WTC11 (cell line): Measurements from ENCODE around the gene HSH2D. TPM values are rescaled to one million over a fixed set of nuclear protein-coding genes. Genes with fewer than 3 reads are reported as not detected.

Source experiments
- ATAC-seq: fragments of 200-7000 bp; cut with Tn5 transposase; 2 replicates; pipeline ENCODE4 v1.10.0; 2021; ENCODE audit warnings: mild to moderate bottlenecking, moderate library complexity
- CTCF ChIA-PET: fragments of 300-600 bp; sonication (Branson Sonifier 250); formaldehyde crosslinking; loops from one replicate; lab custom pipeline; 2021; ENCODE audit warnings: antibody characterized with exemption; lab: Charles Lee
- POLR2A ChIA-PET: fragments of 350-600 bp; sonication (Branson Sonifier 250); formaldehyde crosslinking; loops from one replicate; lab custom pipeline; 2021; ENCODE audit warnings: antibody characterized with exemption; lab: Charles Lee
- DNase-seq: peaks from one replicate; pipeline ENCODE4 v3.0.0; 2021; ENCODE audit warnings: low spot score
- H3K27ac Mint-ChIP-seq: 2 replicates; pipeline ENCODE4 v1.8.0; 2021; ENCODE audit warnings: mixed read lengths
- H3K27me3 Mint-ChIP-seq: 2 replicates; pipeline ENCODE4 v1.8.0; 2021; ENCODE audit warnings: low read depth, mild to moderate bottlenecking, moderate library complexity, mixed read lengths
- H3K36me3 Mint-ChIP-seq: 2 replicates; pipeline ENCODE4 v1.8.0; 2021; ENCODE audit warnings: mixed read lengths
- H3K4me1 Mint-ChIP-seq: 2 replicates; pipeline ENCODE4 v1.8.0; 2022; ENCODE audit warnings: mixed read lengths
- H3K4me3 Mint-ChIP-seq: 2 replicates; pipeline ENCODE4 v1.8.0; 2021; ENCODE audit warnings: mild to moderate bottlenecking, moderate library complexity, mixed read lengths
- H3K9me3 Mint-ChIP-seq: 2 replicates; pipeline ENCODE4 v1.8.0; 2021; ENCODE audit warnings: mixed read lengths
- ESRRA ChIP-seq: sonication (generic); formaldehyde crosslinking; IDR thresholded peaks from 2 replicates; pipeline ENCODE4 v1.8.1; 2022; ENCODE audit warnings: mild to moderate bottlenecking, missing genetic modification reagents, borderline replicate concordance
- FOXK1 ChIP-seq: sonication (generic); formaldehyde crosslinking; IDR thresholded peaks from 2 replicates; pipeline ENCODE4 v1.8.0; 2022; ENCODE audit warnings: mild to moderate bottlenecking, moderate library complexity, missing genetic modification reagents
- NFYB ChIP-seq: sonication (generic); formaldehyde crosslinking; conservative IDR thresholded peaks from 2 replicates; pipeline ENCODE4 v1.8.0; 2022; ENCODE audit warnings: low read depth, missing genetic modification reagents
- SMAD4 ChIP-seq: sonication (generic); formaldehyde crosslinking; IDR thresholded peaks from 2 replicates; pipeline ENCODE4 v1.8.0; 2022; ENCODE audit warnings: mild to moderate bottlenecking, missing genetic modification reagents
- SP1 ChIP-seq: sonication (generic); formaldehyde crosslinking; conservative IDR thresholded peaks from 2 replicates; pipeline ENCODE4 v1.8.1; 2022; ENCODE audit warnings: missing genetic modification reagents
- total RNA-seq: library from RNA; stranded (reverse); gene quantifications from 3 replicates; pipeline ENCODE4 v1.2.3, GENCODE V29; 2021
- TF ChIP-seq, protein P1 (sequence below): sonication (generic); formaldehyde crosslinking; IDR thresholded peaks from 2 replicates; pipeline ENCODE4 v1.8.0; 2022; ENCODE audit warnings: mild to moderate bottlenecking, missing genetic modification reagents
- TF ChIP-seq, protein P2 (sequence below): sonication (generic); formaldehyde crosslinking; conservative IDR thresholded peaks from 2 replicates; pipeline ENCODE4 v1.8.1; 2023; ENCODE audit warnings: mild to moderate bottlenecking, low read depth, missing genetic modification reagents, moderate library complexity
- TF ChIP-seq, protein P3 (sequence below): fragments of 200-600 bp; IDR thresholded peaks from 2 replicates; pipeline ENCODE4 v1.8.0; 2022; ENCODE audit warnings: antibody characterized with exemption
- TF ChIP-seq, protein P4 (sequence below): sonication (generic); formaldehyde crosslinking; IDR thresholded peaks from 2 replicates; pipeline ENCODE4 v1.8.1; 2023; ENCODE audit warnings: mild to moderate bottlenecking, missing genetic modification reagents
- TF ChIP-seq, protein P5 (sequence below): sonication (generic); formaldehyde crosslinking; IDR thresholded peaks from 2 replicates; pipeline ENCODE4 v1.8.1; 2023; ENCODE audit warnings: mild to moderate bottlenecking, missing genetic modification reagents, moderate library complexity
- TF ChIP-seq, protein P6 (sequence below): sonication (generic); formaldehyde crosslinking; IDR thresholded peaks from 2 replicates; pipeline ENCODE4 v1.8.1; 2023; ENCODE audit warnings: mild to moderate bottlenecking, moderate library complexity, missing genetic modification reagents

Gene HSH2D
- total RNA-seq, 1 experiment from 2014 or later: 1.6 TPM

DNA sequence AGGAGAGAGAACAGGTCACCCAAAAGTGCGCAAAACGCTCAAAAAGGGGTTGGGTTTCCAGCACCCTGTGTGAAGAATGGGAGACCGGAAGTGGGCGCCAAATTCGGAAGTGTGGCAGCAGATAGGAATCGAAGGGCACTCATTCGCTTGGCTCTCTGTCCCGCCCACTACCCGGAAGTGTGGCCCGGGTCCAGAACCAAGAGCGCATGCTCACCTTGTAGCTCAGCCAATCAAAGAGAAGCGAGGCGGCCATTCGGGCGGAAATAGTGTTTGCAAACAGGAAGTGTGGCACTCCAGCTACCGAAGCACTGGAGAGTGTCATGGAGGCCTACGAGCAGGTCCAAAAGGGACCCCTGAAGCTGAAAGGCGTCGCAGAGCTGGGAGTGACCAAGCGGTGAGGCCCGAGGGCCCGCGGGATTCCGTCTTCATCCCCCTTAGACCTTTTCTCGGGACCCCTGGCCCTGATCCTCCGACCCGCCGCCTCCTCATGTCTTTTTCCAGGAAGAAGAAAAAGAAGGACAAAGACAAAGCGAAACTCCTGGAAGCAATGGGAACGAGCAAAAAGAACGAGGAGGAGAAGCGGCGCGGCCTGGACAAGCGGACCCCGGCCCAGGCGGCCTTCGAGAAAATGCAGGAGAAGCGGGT is 41.8 kb downstream of the HSH2D start, which contains the start of gene FAM32A:
TSS of gene FAM32A (plus strand) at position 288 of the 645 bp plus-strand sequence. CDS start at position 321, 33 bp downstream.
- ATAC-seq (peak; percentile 93), DNase-seq (peak; percentile 97)
- TF ChIP-seq SMAD4: no peak
- TF ChIP-seq FOXK1 (CRISPR knock-in tag): peak; percentile 95
- peak; percentile 85 for TF ChIP-seq NFYB (CRISPR knock-in tag)
- TF ChIP-seq SP1 (CRISPR knock-in tag): peak; percentile 72
- Mint-ChIP-seq H3K9me3 (no peaks in the 10 kb centered on the region), H3K4me3 (peak within 1 kb of the TSS; percentile 94), H3K27ac (peak within 1 kb of the TSS; percentile 89), H3K36me3 (peaks cover 26% of the 10 kb centered on the region), H3K27me3 (no peaks in the 10 kb centered on the region; the same call in 1 of the 2 replicates), H3K4me1 (peaks cover 6% of the 10 kb centered on the region)
- ChIA-PET POLR2A (interaction anchor here (0.6 to 1.4 kb wide), 5 partner anchors 13 to 766 kb away, joined by 3 to 6 read pairs (median 3); partner anchors contain the start of genes AKAP8L and AP1M1), CTCF (interaction anchor here (0.7 to 2.5 kb wide), 35 partner anchors 9 to 766 kb away, joined by 3 to 39 read pairs (median 5); partner anchors contain the start of genes AKAP8L, AP1M1, HSH2D and RAB8A)

DNA sequence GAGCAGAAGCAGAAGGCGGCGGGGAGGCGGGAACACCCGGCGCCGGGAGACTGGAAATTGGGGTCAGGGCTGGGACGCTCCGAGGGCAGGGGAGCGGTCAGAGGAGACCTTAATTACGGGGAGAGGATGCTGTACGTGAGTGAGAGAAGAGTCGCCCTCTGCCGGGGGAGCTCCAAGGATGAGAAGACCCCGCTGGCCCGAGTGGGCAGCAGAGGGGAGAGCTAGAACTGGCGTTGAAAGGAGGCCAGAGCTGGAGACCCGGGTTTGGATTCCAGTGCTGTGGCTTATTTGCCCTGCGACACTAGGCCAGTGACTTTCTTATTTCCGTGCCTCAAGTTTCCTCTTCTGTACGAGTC is 42.3 kb downstream of the HSH2D start:
- ChIA-PET CTCF (interaction anchor here (0.5 to 2.5 kb wide), 45 partner anchors 9 to 835 kb away, joined by 3 to 39 read pairs (median 4); partner anchors contain the start of genes AKAP8L, AP1M1, HSH2D and RAB8A), POLR2A (interaction anchor here (1.1 to 1.4 kb wide), 3 partner anchors 109 to 767 kb away, joined by 3 to 4 read pairs (median 3); partner anchors contain the start of gene AKAP8L)
- TF ChIP-seq, protein P1, sequence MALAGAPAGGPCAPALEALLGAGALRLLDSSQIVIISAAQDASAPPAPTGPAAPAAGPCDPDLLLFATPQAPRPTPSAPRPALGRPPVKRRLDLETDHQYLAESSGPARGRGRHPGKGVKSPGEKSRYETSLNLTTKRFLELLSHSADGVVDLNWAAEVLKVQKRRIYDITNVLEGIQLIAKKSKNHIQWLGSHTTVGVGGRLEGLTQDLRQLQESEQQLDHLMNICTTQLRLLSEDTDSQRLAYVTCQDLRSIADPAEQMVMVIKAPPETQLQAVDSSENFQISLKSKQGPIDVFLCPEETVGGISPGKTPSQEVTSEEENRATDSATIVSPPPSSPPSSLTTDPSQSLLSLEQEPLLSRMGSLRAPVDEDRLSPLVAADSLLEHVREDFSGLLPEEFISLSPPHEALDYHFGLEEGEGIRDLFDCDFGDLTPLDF: no peak
- no peak for TF ChIP-seq ESRRA (CRISPR knock-in tag)
- TF ChIP-seq, protein P2, sequence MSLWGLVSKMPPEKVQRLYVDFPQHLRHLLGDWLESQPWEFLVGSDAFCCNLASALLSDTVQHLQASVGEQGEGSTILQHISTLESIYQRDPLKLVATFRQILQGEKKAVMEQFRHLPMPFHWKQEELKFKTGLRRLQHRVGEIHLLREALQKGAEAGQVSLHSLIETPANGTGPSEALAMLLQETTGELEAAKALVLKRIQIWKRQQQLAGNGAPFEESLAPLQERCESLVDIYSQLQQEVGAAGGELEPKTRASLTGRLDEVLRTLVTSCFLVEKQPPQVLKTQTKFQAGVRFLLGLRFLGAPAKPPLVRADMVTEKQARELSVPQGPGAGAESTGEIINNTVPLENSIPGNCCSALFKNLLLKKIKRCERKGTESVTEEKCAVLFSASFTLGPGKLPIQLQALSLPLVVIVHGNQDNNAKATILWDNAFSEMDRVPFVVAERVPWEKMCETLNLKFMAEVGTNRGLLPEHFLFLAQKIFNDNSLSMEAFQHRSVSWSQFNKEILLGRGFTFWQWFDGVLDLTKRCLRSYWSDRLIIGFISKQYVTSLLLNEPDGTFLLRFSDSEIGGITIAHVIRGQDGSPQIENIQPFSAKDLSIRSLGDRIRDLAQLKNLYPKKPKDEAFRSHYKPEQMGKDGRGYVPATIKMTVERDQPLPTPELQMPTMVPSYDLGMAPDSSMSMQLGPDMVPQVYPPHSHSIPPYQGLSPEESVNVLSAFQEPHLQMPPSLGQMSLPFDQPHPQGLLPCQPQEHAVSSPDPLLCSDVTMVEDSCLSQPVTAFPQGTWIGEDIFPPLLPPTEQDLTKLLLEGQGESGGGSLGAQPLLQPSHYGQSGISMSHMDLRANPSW (CRISPR knock-in tag): no peak
- TF ChIP-seq, protein P3, sequence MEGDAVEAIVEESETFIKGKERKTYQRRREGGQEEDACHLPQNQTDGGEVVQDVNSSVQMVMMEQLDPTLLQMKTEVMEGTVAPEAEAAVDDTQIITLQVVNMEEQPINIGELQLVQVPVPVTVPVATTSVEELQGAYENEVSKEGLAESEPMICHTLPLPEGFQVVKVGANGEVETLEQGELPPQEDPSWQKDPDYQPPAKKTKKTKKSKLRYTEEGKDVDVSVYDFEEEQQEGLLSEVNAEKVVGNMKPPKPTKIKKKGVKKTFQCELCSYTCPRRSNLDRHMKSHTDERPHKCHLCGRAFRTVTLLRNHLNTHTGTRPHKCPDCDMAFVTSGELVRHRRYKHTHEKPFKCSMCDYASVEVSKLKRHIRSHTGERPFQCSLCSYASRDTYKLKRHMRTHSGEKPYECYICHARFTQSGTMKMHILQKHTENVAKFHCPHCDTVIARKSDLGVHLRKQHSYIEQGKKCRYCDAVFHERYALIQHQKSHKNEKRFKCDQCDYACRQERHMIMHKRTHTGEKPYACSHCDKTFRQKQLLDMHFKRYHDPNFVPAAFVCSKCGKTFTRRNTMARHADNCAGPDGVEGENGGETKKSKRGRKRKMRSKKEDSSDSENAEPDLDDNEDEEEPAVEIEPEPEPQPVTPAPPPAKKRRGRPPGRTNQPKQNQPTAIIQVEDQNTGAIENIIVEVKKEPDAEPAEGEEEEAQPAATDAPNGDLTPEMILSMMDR: 0 out of 2 replicates have a peak, but pooled peaks have one; percentile 28
- TF ChIP-seq, protein P4, sequence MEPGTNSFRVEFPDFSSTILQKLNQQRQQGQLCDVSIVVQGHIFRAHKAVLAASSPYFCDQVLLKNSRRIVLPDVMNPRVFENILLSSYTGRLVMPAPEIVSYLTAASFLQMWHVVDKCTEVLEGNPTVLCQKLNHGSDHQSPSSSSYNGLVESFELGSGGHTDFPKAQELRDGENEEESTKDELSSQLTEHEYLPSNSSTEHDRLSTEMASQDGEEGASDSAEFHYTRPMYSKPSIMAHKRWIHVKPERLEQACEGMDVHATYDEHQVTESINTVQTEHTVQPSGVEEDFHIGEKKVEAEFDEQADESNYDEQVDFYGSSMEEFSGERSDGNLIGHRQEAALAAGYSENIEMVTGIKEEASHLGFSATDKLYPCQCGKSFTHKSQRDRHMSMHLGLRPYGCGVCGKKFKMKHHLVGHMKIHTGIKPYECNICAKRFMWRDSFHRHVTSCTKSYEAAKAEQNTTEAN (CRISPR knock-in tag): no peak
- TF ChIP-seq, protein P5, sequence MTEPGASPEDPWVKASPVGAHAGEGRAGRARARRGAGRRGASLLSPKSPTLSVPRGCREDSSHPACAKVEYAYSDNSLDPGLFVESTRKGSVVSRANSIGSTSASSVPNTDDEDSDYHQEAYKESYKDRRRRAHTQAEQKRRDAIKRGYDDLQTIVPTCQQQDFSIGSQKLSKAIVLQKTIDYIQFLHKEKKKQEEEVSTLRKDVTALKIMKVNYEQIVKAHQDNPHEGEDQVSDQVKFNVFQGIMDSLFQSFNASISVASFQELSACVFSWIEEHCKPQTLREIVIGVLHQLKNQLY (CRISPR knock-in tag): no peak
- TF ChIP-seq, protein P6, sequence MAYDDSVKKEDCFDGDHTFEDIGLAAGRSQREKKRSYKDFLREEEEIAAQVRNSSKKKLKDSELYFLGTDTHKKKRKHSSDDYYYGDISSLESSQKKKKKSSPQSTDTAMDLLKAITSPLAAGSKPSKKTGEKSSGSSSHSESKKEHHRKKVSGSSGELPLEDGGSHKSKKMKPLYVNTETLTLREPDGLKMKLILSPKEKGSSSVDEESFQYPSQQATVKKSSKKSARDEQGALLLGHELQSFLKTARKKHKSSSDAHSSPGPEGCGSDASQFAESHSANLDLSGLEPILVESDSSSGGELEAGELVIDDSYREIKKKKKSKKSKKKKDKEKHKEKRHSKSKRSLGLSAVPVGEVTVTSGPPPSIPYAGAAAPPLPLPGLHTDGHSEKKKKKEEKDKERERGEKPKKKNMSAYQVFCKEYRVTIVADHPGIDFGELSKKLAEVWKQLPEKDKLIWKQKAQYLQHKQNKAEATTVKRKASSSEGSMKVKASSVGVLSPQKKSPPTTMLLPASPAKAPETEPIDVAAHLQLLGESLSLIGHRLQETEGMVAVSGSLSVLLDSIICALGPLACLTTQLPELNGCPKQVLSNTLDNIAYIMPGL (CRISPR knock-in tag): 0 out of 2 replicates have a peak, but pooled peaks have one; percentile 47
- TF ChIP-seq, all 79 proteins: peak for 2
- H3K27me3 Mint-ChIP-seq: no peaks in the 10 kb centered on the region; the same call in 1 of the 2 replicates
- DNase-seq: peak; percentile 72
- peaks cover 31% of the 10 kb centered on the region for H3K36me3 Mint-ChIP-seq
- H3K9me3 Mint-ChIP-seq: no peaks in the 10 kb centered on the region
- peak overlapping the region; percentile 89 for H3K27ac Mint-ChIP-seq
- peak overlapping the region; percentile 94 for H3K4me3 Mint-ChIP-seq
- ATAC-seq: peak; percentile 70
- peaks cover 6% of the 10 kb centered on the region for H3K4me1 Mint-ChIP-seq
